Measurements from ENCODE around the gene MRPS30. TPM values are rescaled to one million over a fixed set of nuclear protein-coding genes. Genes with fewer than 3 reads are reported as not detected.
"Not testable (repeated sequence)": the region's sequence is repeated elsewhere in the genome, so short reads cannot be mapped to it uniquely, and the experiment has no call there.

Gene MRPS30
- polyA plus RNA-seq, 4 donors = 49.5 to 73.6 (median 67.2) TPM

- peak in 1 of 4 donors; percentile 5 for DNase-seq (ENCODE audit: low read depth in 4 of 4, low spot score in 3 of 4)
These were observed 1.2 kb downstream of the MRPS30 start for GRCh38 chr5:44809956-44810420.

GRCh38 chr5:44814761-44815160, 6.0 kb downstream of the MRPS30 start:
- DNase-seq (ENCODE audit: low read depth in 4 of 4, low spot score in 3 of 4) = no peak

- DNase-seq (ENCODE audit: low read depth in 4 of 4, low spot score in 3 of 4) = no peak
These were observed 12.4 kb downstream of the MRPS30 start for GRCh38 chr5:44821164-44821563.

GRCh38 chr5:44824662-44825061, 15.9 kb downstream of the MRPS30 start:
- not testable (repeated sequence) for DNase-seq (ENCODE audit: low read depth in 4 of 4, low spot score in 3 of 4)

GRCh38 chr5:44827681-44828080, 18.9 kb downstream of the MRPS30 start:
- no peak for DNase-seq (ENCODE audit: low read depth in 4 of 4, low spot score in 3 of 4)

GRCh38 chr5:44828719-44829118, 20.0 kb downstream of the MRPS30 start:
- no peak for DNase-seq (ENCODE audit: low read depth in 4 of 4, low spot score in 3 of 4)

GRCh38 chr5:44830951-44831350, 22.2 kb downstream of the MRPS30 start:
- DNase-seq (ENCODE audit: low read depth in 4 of 4, low spot score in 3 of 4) = no peak

GRCh38 chr5:44833249-44833648, 24.5 kb downstream of the MRPS30 start:
- DNase-seq (ENCODE audit: low read depth in 4 of 4, low spot score in 3 of 4) = no peak

GRCh38 chr5:44835693-44836092, 26.9 kb downstream of the MRPS30 start:
- no peak for DNase-seq (ENCODE audit: low read depth in 4 of 4, low spot score in 3 of 4)

- no peak for DNase-seq (ENCODE audit: low read depth in 4 of 4, low spot score in 3 of 4)
These were observed 30.4 kb downstream of the MRPS30 start for GRCh38 chr5:44839018-44839681.

GRCh38 chr5:44842496-44843282, 33.9 kb downstream of the MRPS30 start:
- DNase-seq (ENCODE audit: low read depth in 4 of 4, low spot score in 3 of 4) = no peak

GRCh38 chr5:44844744-44845143, 36.0 kb downstream of the MRPS30 start:
- no peak for DNase-seq (ENCODE audit: low read depth in 4 of 4, low spot score in 3 of 4)

- no peak for DNase-seq (ENCODE audit: low read depth in 4 of 4, low spot score in 3 of 4)
These were observed 37.0 kb downstream of the MRPS30 start for GRCh38 chr5:44845777-44846176.

- no peak for DNase-seq (ENCODE audit: low read depth in 4 of 4, low spot score in 3 of 4)
These were observed 38.6 kb downstream of the MRPS30 start for GRCh38 chr5:44847206-44847852.

GRCh38 chr5:44860267-44860666, 51.5 kb downstream of the MRPS30 start:
- DNase-seq (ENCODE audit: low read depth in 4 of 4, low spot score in 3 of 4) = no peak

- no peak for DNase-seq (ENCODE audit: low read depth in 4 of 4, low spot score in 3 of 4)
These were observed 54.1 kb downstream of the MRPS30 start for GRCh38 chr5:44862808-44863207.
